PC-9 (cell line): ENCODE measurements around the gene DENND5A.

Experiments
- EZH2 ChIP-seq: fragments of 200-600 bp; sonication (generic); IDR thresholded peaks from 2 replicates; pipeline ENCODE4 v1.8.0; 2017; ENCODE audit warnings: antibody characterized with exemption, low read depth
- TF ChIP-seq, protein P1 (sequence below): fragments of 200-600 bp; sonication (generic); conservative IDR thresholded peaks from 2 replicates; pipeline ENCODE4 v1.6.1; 2017; ENCODE audit warnings: mixed run types, antibody characterized with exemption, mild to moderate bottlenecking, moderate library complexity

DNA sequence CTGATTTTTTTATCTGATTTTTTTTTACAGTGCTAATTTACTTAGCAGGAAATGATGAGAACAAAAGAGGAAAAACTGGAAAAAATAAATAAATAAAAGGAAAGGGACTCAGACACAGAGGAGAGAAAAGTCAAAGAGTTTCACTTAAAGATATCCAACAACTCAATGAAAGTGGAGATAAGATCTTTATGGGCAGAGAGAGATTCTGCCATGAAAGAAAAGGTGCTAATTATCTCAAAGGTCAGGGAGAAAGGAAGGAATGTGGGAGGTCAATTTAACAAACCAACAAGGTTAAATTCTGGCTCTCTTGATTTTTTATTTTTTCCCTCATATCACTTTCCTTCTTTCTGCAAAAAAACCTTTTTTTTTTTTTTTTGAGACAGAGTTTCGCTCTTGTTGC lies 86.0 kb downstream of the DENND5A start:
- TF ChIP-seq, protein P1, sequence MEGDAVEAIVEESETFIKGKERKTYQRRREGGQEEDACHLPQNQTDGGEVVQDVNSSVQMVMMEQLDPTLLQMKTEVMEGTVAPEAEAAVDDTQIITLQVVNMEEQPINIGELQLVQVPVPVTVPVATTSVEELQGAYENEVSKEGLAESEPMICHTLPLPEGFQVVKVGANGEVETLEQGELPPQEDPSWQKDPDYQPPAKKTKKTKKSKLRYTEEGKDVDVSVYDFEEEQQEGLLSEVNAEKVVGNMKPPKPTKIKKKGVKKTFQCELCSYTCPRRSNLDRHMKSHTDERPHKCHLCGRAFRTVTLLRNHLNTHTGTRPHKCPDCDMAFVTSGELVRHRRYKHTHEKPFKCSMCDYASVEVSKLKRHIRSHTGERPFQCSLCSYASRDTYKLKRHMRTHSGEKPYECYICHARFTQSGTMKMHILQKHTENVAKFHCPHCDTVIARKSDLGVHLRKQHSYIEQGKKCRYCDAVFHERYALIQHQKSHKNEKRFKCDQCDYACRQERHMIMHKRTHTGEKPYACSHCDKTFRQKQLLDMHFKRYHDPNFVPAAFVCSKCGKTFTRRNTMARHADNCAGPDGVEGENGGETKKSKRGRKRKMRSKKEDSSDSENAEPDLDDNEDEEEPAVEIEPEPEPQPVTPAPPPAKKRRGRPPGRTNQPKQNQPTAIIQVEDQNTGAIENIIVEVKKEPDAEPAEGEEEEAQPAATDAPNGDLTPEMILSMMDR = no peak
- TF ChIP-seq EZH2 = no peak
